GM12878 (cell line): ENCODE measurements around the gene SETD6. TPM values are rescaled to one million over a fixed set of nuclear protein-coding genes. Genes with fewer than 3 reads are reported as not detected.

Experiments
- ATAC-seq: fragments of 200-7000 bp; cut with Tn5 transposase; 3 replicates; pipeline ENCODE4 v1.9.1; 2020; ENCODE audit warnings: mild to moderate bottlenecking, moderate library complexity
- BruUV-seq: library from RNA; stranded (reverse); fragments of 400-500 nt; replicated peaks from 2 replicates; lab custom pipeline; 2021; lab: Mats Ljungman, UMichigan
- CTCF ChIA-PET: fragments of 300-600 bp; sonication (Branson Sonifier 250); formaldehyde crosslinking; extraction: SDS; loops from one replicate; lab custom pipeline; 2021; ENCODE audit warnings: inconsistent platforms; lab: Yijun Ruan, JAX
- POLR2A ChIA-PET: fragments of 350-600 bp; formaldehyde crosslinking; extraction: SDS; loops from one replicate; lab custom pipeline; 2021; ENCODE audit warnings: inconsistent platforms; lab: Charles Lee
- RAD21 ChIA-PET: fragments of 300-600 bp; sonication (Branson Sonifier 250); formaldehyde crosslinking; loops from one replicate; lab custom pipeline; 2023; ENCODE audit warnings: antibody characterized with exemption; ENCODE audit not compliant: unreplicated experiment; lab: Charles Lee
- SMC1A ChIA-PET: fragments of 300-600 bp; sonication (Branson Sonifier 250); formaldehyde crosslinking; loops from one replicate; lab custom pipeline; 2023; ENCODE audit not compliant: unreplicated experiment, uncharacterized antibody; lab: Charles Lee
- DNase-seq: peaks from one replicate; pipeline ENCODE4 v3.0.0-alpha.2; 2011; ENCODE audit warnings: low read depth, low spot score
- FAIRE-seq: peaks from 3 replicates; lab custom pipeline; 2011; peaks lifted over from hg19 to GRCh38; lab: Jason Lieb, UNC
- H2AFZ ChIP-seq: 2 replicates; pipeline ENCODE4 v1.6.0; 2011; ENCODE audit warnings: low read depth, low read length, control low read depth; ENCODE audit not compliant: control insufficient read depth
- H3K27ac ChIP-seq: 2 replicates; pipeline ENCODE4 v1.5.1; 2011; ENCODE audit warnings: control low read depth; ENCODE audit not compliant: control insufficient read depth, insufficient read depth
- H3K27me3 ChIP-seq, 2 experiments: replicated peaks in 1 of 2; 2 replicates each; pipeline versions ENCODE4 v1.6.0 to v1.6.1; 2011; ENCODE audit warnings: low read length in 1 of 2; ENCODE audit not compliant: control insufficient read depth in 2 of 2, insufficient read depth in 2 of 2
- H3K36me3 ChIP-seq, 2 experiments: 2 replicates each; pipeline ENCODE4 v1.5.1; 2011; ENCODE audit warnings: low read length in 1 of 2; ENCODE audit not compliant: control insufficient read depth in 2 of 2, insufficient read depth in 2 of 2
- H3K4me1 ChIP-seq: 2 replicates; pipeline ENCODE4 v1.6.1; 2011; ENCODE audit warnings: mild to moderate bottlenecking, low read length, moderate library complexity, mixed read lengths; ENCODE audit not compliant: control insufficient read depth, insufficient read depth
- H3K4me2 ChIP-seq: 2 replicates; pipeline ENCODE4 v1.6.0; 2011; ENCODE audit warnings: control low read depth; ENCODE audit not compliant: control insufficient read depth, insufficient read depth
- H3K4me3 ChIP-seq: fragments of 200-600 bp; sonication (generic); 2 replicates; pipeline ENCODE4 v1.5.1; 2016
- H3K79me2 ChIP-seq: 2 replicates; pipeline ENCODE4 v1.6.0; 2011; ENCODE audit warnings: low read length; ENCODE audit not compliant: control insufficient read depth, insufficient read depth
- H3K9ac ChIP-seq: 2 replicates; pipeline ENCODE4 v1.8.0; 2011; ENCODE audit warnings: low read length, control low read depth, mixed read lengths; ENCODE audit not compliant: control insufficient read depth, insufficient read depth
- H3K9me3 ChIP-seq: replicated peaks from 3 replicates; pipeline ENCODE4 v1.5.1; 2011; ENCODE audit warnings: mild to moderate bottlenecking, low read length; ENCODE audit not compliant: control insufficient read depth, insufficient read depth
- H4K20me1 ChIP-seq: 2 replicates; pipeline ENCODE4 v1.6.0; 2011; ENCODE audit not compliant: control insufficient read depth, insufficient read depth
- BACH1 ChIP-seq: fragments of 450-650 bp; IDR thresholded peaks from 2 replicates; pipeline ENCODE4 v1.6.1; 2017; ENCODE audit warnings: mild to moderate bottlenecking, borderline replicate concordance
- CEBPZ ChIP-seq: fragments of 150-350 bp; IDR thresholded peaks from 2 replicates; pipeline ENCODE4 v1.6.1; 2016; ENCODE audit warnings: low read depth, low read length
- CHD2 ChIP-seq: IDR thresholded peaks from 2 replicates; pipeline ENCODE4 v1.6.1; 2011; ENCODE audit warnings: low read depth, low read length, improper control_type of control experiment, borderline replicate concordance
- CREB1 ChIP-seq: IDR thresholded peaks from 2 replicates; pipeline ENCODE4 v1.6.1; 2012; ENCODE audit warnings: low read depth, mild to moderate bottlenecking, inconsistent platforms
- CREM ChIP-seq: IDR thresholded peaks from 2 replicates; pipeline ENCODE4 v1.6.1; 2014; ENCODE audit warnings: antibody characterized with exemption, low read depth
- FOS ChIP-seq: IDR thresholded peaks from 3 replicates; pipeline ENCODE4 v1.6.1; 2011; ENCODE audit warnings: borderline replicate concordance; ENCODE audit not compliant: insufficient read length; ENCODE audit errors: extremely low read depth
- FOXK2 ChIP-seq: fragments of 450-650 bp; IDR thresholded peaks from 2 replicates; pipeline ENCODE4 v1.6.1; 2017; ENCODE audit warnings: mild to moderate bottlenecking, moderate library complexity
- HDAC6 ChIP-seq: fragments of 200-600 bp; sonication (generic); IDR thresholded peaks from one replicate; pipeline ENCODE4 v1.8.0; 2017; ENCODE audit warnings: antibody characterized with exemption; ENCODE audit not compliant: unreplicated experiment
- HSF1 ChIP-seq: fragments of 150-350 bp; IDR thresholded peaks from 2 replicates; pipeline ENCODE4 v1.6.1; 2014; ENCODE audit warnings: mild to moderate bottlenecking, low read depth, low read length
- NBN ChIP-seq: fragments of 450-650 bp; IDR thresholded peaks from 2 replicates; pipeline ENCODE4 v1.6.1; 2016
- POLR2A ChIP-seq: IDR thresholded peaks from 2 replicates; pipeline ENCODE4 v1.6.1; 2011; ENCODE audit warnings: low read depth, mild to moderate bottlenecking, low read length
- RAD21 ChIP-seq: IDR thresholded peaks from 2 replicates; pipeline ENCODE4 v1.6.1; 2011; ENCODE audit warnings: mild to moderate bottlenecking, low read depth, low read length, moderate library complexity; ENCODE audit not compliant: insufficient read depth
- RFX5 ChIP-seq: IDR thresholded peaks from 2 replicates; pipeline ENCODE4 v1.6.1; 2011; ENCODE audit warnings: low read depth, low read length, improper control_type of control experiment
- SIN3A ChIP-seq: IDR thresholded peaks from 2 replicates; pipeline ENCODE4 v1.6.1; 2012; ENCODE audit warnings: low read depth, low read length, improper control_type of control experiment
- SUPT20H ChIP-seq: IDR thresholded peaks from 2 replicates; pipeline ENCODE4 v1.6.1; 2011; ENCODE audit warnings: low read depth, mild to moderate bottlenecking, low read length, moderate library complexity, borderline replicate concordance; ENCODE audit not compliant: control insufficient read depth
- TCF12 ChIP-seq: IDR thresholded peaks from 2 replicates; pipeline ENCODE4 v1.6.1; 2011; ENCODE audit warnings: low read depth, mild to moderate bottlenecking, low read length
- WGBS: methylation state at CpG from one replicate; pipeline ENCODE4 v1.1.6; 2016; ENCODE audit warnings: low lambda C conversion rate; ENCODE audit not compliant: insufficient replicate concordance, insufficient coverage; ENCODE audit errors: missing lambda C conversion rate; 5-methylcytosine and 5-hydroxymethylcytosine counted together
- in situ Hi-C: fragments of 300-500 bp; cut with MboI; formaldehyde crosslinking; loops from 9 replicates; pipeline ENCODE4 v1.14.3; 2018; ENCODE audit warnings: mixed read lengths
- intact Hi-C: fragments of 100-400 bp; cut with micrococcal nuclease; formaldehyde crosslinking; loops from one replicate; pipeline ENCODE4 v1.14.2; 2022; ENCODE audit not compliant: unreplicated experiment
- polyA plus RNA-seq, 11 experiments: library from polyadenylated mRNA; depleted of rRNA in 4 of 11; unstranded in 6 of 11; stranded (reverse) in 5 of 11; fragments of >200 nt; fragmentation: Nextera tagmentation in 4 of 11; fragmentation: Illumina TruSeq in 1 of 11; extraction: Ambion mirVana in 4 of 11; extraction: Trizol in 1 of 11; gene quantifications; 1 replicate in 1 of 11; 2 replicates in 10 of 11; pipeline versions ENCODE4 v1.2.1 to v1.2.3, GENCODE V29; 2011 to 2016; ENCODE audit warnings: inconsistent platforms in 2 of 11, missing spikeins in 2 of 11, low read depth in 1 of 11
- total RNA-seq, 4 experiments: library from RNA; depleted of rRNA in 3 of 4; stranded (reverse); fragments of >200 nt in 3 of 4; fragmentation: Illumina TruSeq in 1 of 4; extraction: Trizol in 1 of 4; gene quantifications; 2 replicates each; pipeline versions ENCODE4 v1.2.1 to v1.2.3, GENCODE V29; 2013 to 2021
- TF ChIP-seq, protein P1 (sequence below): fragments of 450-650 bp; IDR thresholded peaks from 2 replicates; pipeline ENCODE4 v1.6.1; 2017; ENCODE audit warnings: low read depth, mild to moderate bottlenecking, moderate library complexity

Gene SETD6
- total and polyA plus RNA-seq, 10 of the 15 experiments (the other 5 are each of a cell fraction or from before 2014, with no cell fraction given): 8.2 to 23.8 (median 16.2) TPM

DNA sequence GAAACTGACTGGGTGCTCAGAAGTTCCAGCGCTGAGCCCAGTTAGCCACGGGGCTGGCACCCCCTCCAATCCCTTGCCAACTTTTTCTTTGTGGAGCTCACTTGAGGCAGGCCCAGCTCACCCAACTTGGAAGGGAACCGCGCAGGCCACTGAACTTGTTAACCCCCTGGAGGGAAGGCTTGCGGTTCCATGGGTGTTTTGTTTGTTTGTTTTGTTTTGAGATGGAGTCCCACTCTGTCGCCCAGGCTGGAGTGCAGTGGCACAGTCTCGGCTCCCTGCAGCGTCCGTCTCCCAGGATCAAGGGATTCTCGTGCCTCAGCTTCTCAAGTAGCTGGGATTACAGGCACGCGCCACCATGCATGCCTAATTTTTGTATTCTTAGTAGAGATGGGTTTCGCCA is 49.5 kb upstream of the SETD6 start (continued):
- no peak for TF ChIP-seq SUPT20H
- no peak for TF ChIP-seq TCF12
- TF ChIP-seq FOS: no peak
- TF ChIP-seq HSF1: no peak
- TF ChIP-seq FOXK2: no peak
- no peak for TF ChIP-seq CEBPZ
- no peak for TF ChIP-seq NBN
- no peak for TF ChIP-seq BACH1
- TF ChIP-seq, all 136 proteins: peak for 0

- in situ Hi-C loops: no loop called here
- SMC1A ChIA-PET: no interaction called here
- intact Hi-C loops: no loop called here
- DNase-seq (no peak), ATAC-seq (no peak), FAIRE-seq (no peak)
- H2AFZ ChIP-seq: no peak overlapping the region
- no peak overlapping the region for H3K4me2 ChIP-seq
- H3K4me1 ChIP-seq: no peaks in the 10 kb centered on the region
- BruUV-seq: no TSS peak
- no peaks in the 10 kb centered on the region for H3K36me3 ChIP-seq
- RAD21 ChIA-PET: no interaction called here
- peaks cover 8 to 10% of the 10 kb centered on the region in 2 experiments; a peak in 3 of 4 replicates for H3K27me3 ChIP-seq
- H3K79me2 ChIP-seq: no peaks in the 10 kb centered on the region
- no peak overlapping the region for H3K4me3 ChIP-seq
- no peaks in the 10 kb centered on the region for H4K20me1 ChIP-seq
- H3K9ac ChIP-seq: no peak overlapping the region
- no peak overlapping the region for H3K27ac ChIP-seq
- CTCF ChIA-PET: no interaction called here
- 22% methylated on average over 3 of the region's 3 CpGs for WGBS
- POLR2A ChIA-PET: interaction anchor here (0.6 kb wide), 1 partner anchor 167 kb away, joined by 8 read pairs; no protein-coding TSS in a partner anchor
- no peaks in the 10 kb centered on the region for H3K9me3 ChIP-seq
- TF ChIP-seq HDAC6 (no peak), SIN3A (no peak), RFX5 (no peak), CREB1 (no peak), POLR2A (no peak), CREM (no peak), RAD21 (no peak), CHD2 (no peak)
- TF ChIP-seq, protein P1, sequence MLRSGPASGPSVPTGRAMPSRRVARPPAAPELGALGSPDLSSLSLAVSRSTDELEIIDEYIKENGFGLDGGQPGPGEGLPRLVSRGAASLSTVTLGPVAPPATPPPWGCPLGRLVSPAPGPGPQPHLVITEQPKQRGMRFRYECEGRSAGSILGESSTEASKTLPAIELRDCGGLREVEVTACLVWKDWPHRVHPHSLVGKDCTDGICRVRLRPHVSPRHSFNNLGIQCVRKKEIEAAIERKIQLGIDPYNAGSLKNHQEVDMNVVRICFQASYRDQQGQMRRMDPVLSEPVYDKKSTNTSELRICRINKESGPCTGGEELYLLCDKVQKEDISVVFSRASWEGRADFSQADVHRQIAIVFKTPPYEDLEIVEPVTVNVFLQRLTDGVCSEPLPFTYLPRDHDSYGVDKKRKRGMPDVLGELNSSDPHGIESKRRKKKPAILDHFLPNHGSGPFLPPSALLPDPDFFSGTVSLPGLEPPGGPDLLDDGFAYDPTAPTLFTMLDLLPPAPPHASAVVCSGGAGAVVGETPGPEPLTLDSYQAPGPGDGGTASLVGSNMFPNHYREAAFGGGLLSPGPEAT: no peak
Observed at GRCh38 chr16:58466396-58466795, 48.9 kb upstream of the SETD6 start.
